ENCODE data around the gene FOXO1. TPM values are rescaled to one million over a fixed set of nuclear protein-coding genes. Genes with fewer than 3 reads are reported as not detected.

FOXO1 gene
- polyA plus RNA-seq, 1 donor, result 10.2 TPM

- DNase-seq (ENCODE audit: low read depth), result no peak
Observed at GRCh38 chr13:40508767-40509342, 157.6 kb downstream of the FOXO1 start.

- DNase-seq (ENCODE audit: low read depth), result peak; percentile 85
Observed at GRCh38 chr13:40508127-40508526, 158.3 kb downstream of the FOXO1 start.

- no peak for DNase-seq (ENCODE audit: low read depth)
Observed at GRCh38 chr13:40506592-40507446, 159.6 kb downstream of the FOXO1 start.

Other genes starting within 250 kb of the FOXO1 start
- 27.5 TPM for gene MRPS31, start 104.5 kb upstream of the FOXO1 start, polyA plus RNA-seq (ENCODE audit: insufficient read length)
- gene SLC25A15, start 123.0 kb upstream of the FOXO1 start, polyA plus RNA-seq (ENCODE audit: insufficient read length), result 14.0 TPM

Measured in forelimb muscle (tissue), 1 donor.